MM.1S (cell line): ENCODE results near the gene OR5D18.

Source experiments
- DNase-seq: peaks from one replicate; pipeline ENCODE4 v3.0.0-alpha.2; 2015
- H2AFZ ChIP-seq: fragments of 300-600 bp; sonication (generic); 2 replicates; pipeline ENCODE4 v1.6.0; 2016; ENCODE audit warnings: antibody characterized with exemption, low read length
- H3F3A ChIP-seq: fragments of 300-600 bp; sonication (generic); 2 replicates; pipeline ENCODE4 v1.6.1; 2016; ENCODE audit warnings: mild to moderate bottlenecking, antibody characterized with exemption, low read length, moderate library complexity, mixed read lengths; ENCODE audit not compliant: insufficient read depth
- H3K27ac ChIP-seq: fragments of 300-600 bp; sonication (generic); 2 replicates; pipeline ENCODE4 v1.5.1; 2016; ENCODE audit warnings: mild to moderate bottlenecking, low read length
- H3K27me3 ChIP-seq: fragments of 300-600 bp; sonication (generic); replicated peaks from 2 replicates; pipeline ENCODE4 v1.6.0; 2016; ENCODE audit warnings: low read length; ENCODE audit not compliant: insufficient read depth
- H3K36me3 ChIP-seq: fragments of 300-600 bp; sonication (generic); replicated peaks from 2 replicates; pipeline ENCODE4 v1.6.1; 2016; ENCODE audit warnings: mild to moderate bottlenecking, low read length, mixed read lengths; ENCODE audit not compliant: insufficient read depth
- H3K4me1 ChIP-seq: fragments of 300-600 bp; sonication (generic); 2 replicates; pipeline ENCODE4 v1.6.1; 2016; ENCODE audit warnings: low read length, mixed read lengths
- H3K4me2 ChIP-seq: fragments of 300-600 bp; sonication (generic); 2 replicates; pipeline ENCODE4 v1.6.0; 2016; ENCODE audit warnings: low read depth, low read length
- H3K4me3 ChIP-seq: fragments of 300-600 bp; sonication (generic); 2 replicates; pipeline ENCODE4 v1.5.1; 2016; ENCODE audit warnings: low read length, mixed read lengths
- H3K79me2 ChIP-seq: fragments of 300-600 bp; sonication (generic); 2 replicates; pipeline ENCODE4 v1.6.1; 2016; ENCODE audit warnings: mixed run types, low read length, mixed read lengths
- H3K9ac ChIP-seq: fragments of 300-600 bp; sonication (generic); 2 replicates; pipeline ENCODE4 v1.6.1; 2016; ENCODE audit warnings: low read length, mixed read lengths
- H3K9me2 ChIP-seq: fragments of 300-600 bp; sonication (generic); replicated peaks from 2 replicates; pipeline ENCODE4 v1.6.1; 2016; ENCODE audit warnings: mild to moderate bottlenecking, low read length, mixed read lengths; ENCODE audit not compliant: insufficient read depth
- H3K9me3 ChIP-seq: fragments of 300-600 bp; sonication (generic); replicated peaks from 2 replicates; pipeline ENCODE4 v1.6.1; 2016; ENCODE audit warnings: mild to moderate bottlenecking, low read length, mixed read lengths; ENCODE audit not compliant: insufficient read depth
- H4K20me1 ChIP-seq: fragments of 300-600 bp; sonication (generic); 2 replicates; pipeline ENCODE4 v1.6.1; 2016; ENCODE audit warnings: mild to moderate bottlenecking, low read length, moderate library complexity, mixed read lengths; ENCODE audit not compliant: insufficient read depth
- CTCF ChIP-seq: fragments of 300-600 bp; sonication (generic); IDR thresholded peaks from 2 replicates; pipeline ENCODE4 v1.5.1; 2016; ENCODE audit warnings: antibody characterized with exemption, low read length, mixed read lengths
- EZH2 ChIP-seq: fragments of 300-600 bp; sonication (generic); optimal IDR thresholded peaks from 2 replicates; pipeline ENCODE3; 2017; ENCODE audit warnings: low read depth, mild to moderate bottlenecking, antibody characterized with exemption, low read length, mixed read lengths
- EZH2phosphoT487 ChIP-seq: fragments of 300-600 bp; sonication (generic); IDR thresholded peaks from 2 replicates; pipeline ENCODE4 v1.6.1; 2018; ENCODE audit warnings: antibody characterized with exemption, low read length

OR5D18 gene

GRCh38 chr11:55811067-55811466 is 8.4 kb upstream of the OR5D18 start, which contains the start of gene OR5L1:
OR5L1 (plus strand) TSS chr11:55811367; CDS start chr11:55811467, 100 bp downstream.
- H3K27me3 ChIP-seq = no peaks in the 10 kb centered on the region
- no peaks in the 10 kb centered on the region for H3K9me3 ChIP-seq
- H3K4me3 ChIP-seq = no peak within 1 kb of the TSS
- H3K27ac ChIP-seq = no peak within 1 kb of the TSS
- H3F3A ChIP-seq = no peaks in the 10 kb centered on the region
- no peaks in the 10 kb centered on the region for H3K79me2 ChIP-seq
- H3K9ac ChIP-seq = no peak within 1 kb of the TSS
- H4K20me1 ChIP-seq = no peaks in the 10 kb centered on the region
- no peak within 1 kb of the TSS for H2AFZ ChIP-seq
- no peak within 1 kb of the TSS for H3K4me2 ChIP-seq
- H3K36me3 ChIP-seq = no peaks in the 10 kb centered on the region
- H3K4me1 ChIP-seq = no peaks in the 10 kb centered on the region
- no peak for DNase-seq
- TF ChIP-seq EZH2phosphoT487 = no peak
- TF ChIP-seq CTCF = no peak
- TF ChIP-seq EZH2 = no peak
- H3K9me2 ChIP-seq = no peaks in the 10 kb centered on the region

GRCh38 chr11:55826919-55827318 is 7.5 kb downstream of the OR5D18 start, which contains the start of gene OR5L2:
OR5L2 (plus strand) TSS chr11:55827219; CDS start chr11:55827219, 0 bp downstream.
- no peak within 1 kb of the TSS for H3K27ac ChIP-seq
- no peaks in the 10 kb centered on the region for H3K27me3 ChIP-seq
- TF ChIP-seq EZH2 (no peak), EZH2phosphoT487 (no peak), CTCF (no peak)
- H3K4me1 ChIP-seq = no peaks in the 10 kb centered on the region
- H4K20me1 ChIP-seq = no peaks in the 10 kb centered on the region
- no peaks in the 10 kb centered on the region for H3K79me2 ChIP-seq
- no peaks in the 10 kb centered on the region for H3K9me2 ChIP-seq
- H3K36me3 ChIP-seq = no peaks in the 10 kb centered on the region
- no peaks in the 10 kb centered on the region for H3F3A ChIP-seq
- no peaks in the 10 kb centered on the region for H3K9me3 ChIP-seq
- no peak within 1 kb of the TSS for H3K4me2 ChIP-seq
- no peak for DNase-seq
- H2AFZ ChIP-seq = no peak within 1 kb of the TSS
- H3K9ac ChIP-seq = no peak within 1 kb of the TSS
- no peak within 1 kb of the TSS for H3K4me3 ChIP-seq

- Histone ChIP-seq H3F3A (no peaks in the 10 kb centered on the region), H4K20me1 (no peaks in the 10 kb centered on the region), H3K79me2 (no peaks in the 10 kb centered on the region), H3K36me3 (no peaks in the 10 kb centered on the region), H3K27ac (no peak within 1 kb of the TSS), H3K4me3 (no peak within 1 kb of the TSS), H3K9me2 (no peaks in the 10 kb centered on the region), H3K4me2 (no peak within 1 kb of the TSS), H2AFZ (no peak within 1 kb of the TSS), H3K4me1 (no peaks in the 10 kb centered on the region), H3K9me3 (no peaks in the 10 kb centered on the region), H3K9ac (no peak within 1 kb of the TSS), H3K27me3 (no peaks in the 10 kb centered on the region)
- DNase-seq = no peak
- TF ChIP-seq EZH2 (no peak), CTCF (no peak), EZH2phosphoT487 (no peak)
These were observed 19.0 kb downstream of the OR5D18 start, which contains the start of gene OR5D16 for GRCh38 chr11:55838452-55838851. OR5D16 (plus strand) TSS chr11:55838752; CDS start chr11:55838752, 0 bp downstream.
